Measurements from ENCODE around the gene ELP4.

DNA sequence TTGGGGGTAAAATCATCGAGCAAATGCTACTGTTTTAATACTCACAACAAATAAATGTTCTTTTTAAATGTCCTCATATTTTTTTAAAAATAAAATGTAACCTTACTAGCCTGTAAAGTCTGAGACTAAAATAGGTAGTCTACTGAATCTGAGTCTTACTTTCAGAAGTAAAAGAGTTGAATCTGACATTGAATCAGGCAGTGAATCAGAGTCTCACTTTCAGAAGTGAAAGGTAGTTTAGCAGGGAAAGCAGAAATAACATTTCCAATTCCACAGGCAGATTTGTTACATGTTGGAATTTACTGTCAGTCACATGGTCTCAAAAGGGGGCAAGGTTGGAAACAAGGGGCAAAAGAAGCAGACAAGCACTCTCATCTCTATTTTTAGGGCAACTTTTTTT is 143.0 kb downstream of the ELP4 start:
- TF ChIP-seq, protein P1, sequence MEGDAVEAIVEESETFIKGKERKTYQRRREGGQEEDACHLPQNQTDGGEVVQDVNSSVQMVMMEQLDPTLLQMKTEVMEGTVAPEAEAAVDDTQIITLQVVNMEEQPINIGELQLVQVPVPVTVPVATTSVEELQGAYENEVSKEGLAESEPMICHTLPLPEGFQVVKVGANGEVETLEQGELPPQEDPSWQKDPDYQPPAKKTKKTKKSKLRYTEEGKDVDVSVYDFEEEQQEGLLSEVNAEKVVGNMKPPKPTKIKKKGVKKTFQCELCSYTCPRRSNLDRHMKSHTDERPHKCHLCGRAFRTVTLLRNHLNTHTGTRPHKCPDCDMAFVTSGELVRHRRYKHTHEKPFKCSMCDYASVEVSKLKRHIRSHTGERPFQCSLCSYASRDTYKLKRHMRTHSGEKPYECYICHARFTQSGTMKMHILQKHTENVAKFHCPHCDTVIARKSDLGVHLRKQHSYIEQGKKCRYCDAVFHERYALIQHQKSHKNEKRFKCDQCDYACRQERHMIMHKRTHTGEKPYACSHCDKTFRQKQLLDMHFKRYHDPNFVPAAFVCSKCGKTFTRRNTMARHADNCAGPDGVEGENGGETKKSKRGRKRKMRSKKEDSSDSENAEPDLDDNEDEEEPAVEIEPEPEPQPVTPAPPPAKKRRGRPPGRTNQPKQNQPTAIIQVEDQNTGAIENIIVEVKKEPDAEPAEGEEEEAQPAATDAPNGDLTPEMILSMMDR (IDR thresholded peaks at IDR 0.05): no peak
- TF ChIP-seq POLR2A (IDR thresholded peaks at IDR 0.05): no peak
